ENCODE measurements around the gene SNX9. TPM values are rescaled to one million over a fixed set of nuclear protein-coding genes. Genes with fewer than 3 reads are reported as not detected.

The SNX9 gene
- total and polyA plus RNA-seq, 10 of the 15 experiments (the other 5 are each of a cell fraction or from before 2014, with no cell fraction given), result 0.03 to 2.0 (median 0.37) TPM

GRCh38 chr6:157823528-157824370, 703 bp downstream of the SNX9 start (continued):
- TF ChIP-seq, protein P1, sequence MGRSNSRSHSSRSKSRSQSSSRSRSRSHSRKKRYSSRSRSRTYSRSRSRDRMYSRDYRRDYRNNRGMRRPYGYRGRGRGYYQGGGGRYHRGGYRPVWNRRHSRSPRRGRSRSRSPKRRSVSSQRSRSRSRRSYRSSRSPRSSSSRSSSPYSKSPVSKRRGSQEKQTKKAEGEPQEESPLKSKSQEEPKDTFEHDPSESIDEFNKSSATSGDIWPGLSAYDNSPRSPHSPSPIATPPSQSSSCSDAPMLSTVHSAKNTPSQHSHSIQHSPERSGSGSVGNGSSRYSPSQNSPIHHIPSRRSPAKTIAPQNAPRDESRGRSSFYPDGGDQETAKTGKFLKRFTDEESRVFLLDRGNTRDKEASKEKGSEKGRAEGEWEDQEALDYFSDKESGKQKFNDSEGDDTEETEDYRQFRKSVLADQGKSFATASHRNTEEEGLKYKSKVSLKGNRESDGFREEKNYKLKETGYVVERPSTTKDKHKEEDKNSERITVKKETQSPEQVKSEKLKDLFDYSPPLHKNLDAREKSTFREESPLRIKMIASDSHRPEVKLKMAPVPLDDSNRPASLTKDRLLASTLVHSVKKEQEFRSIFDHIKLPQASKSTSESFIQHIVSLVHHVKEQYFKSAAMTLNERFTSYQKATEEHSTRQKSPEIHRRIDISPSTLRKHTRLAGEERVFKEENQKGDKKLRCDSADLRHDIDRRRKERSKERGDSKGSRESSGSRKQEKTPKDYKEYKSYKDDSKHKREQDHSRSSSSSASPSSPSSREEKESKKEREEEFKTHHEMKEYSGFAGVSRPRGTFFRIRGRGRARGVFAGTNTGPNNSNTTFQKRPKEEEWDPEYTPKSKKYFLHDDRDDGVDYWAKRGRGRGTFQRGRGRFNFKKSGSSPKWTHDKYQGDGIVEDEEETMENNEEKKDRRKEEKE (IDR thresholded peaks at IDR 0.05), result no peak
- TF ChIP-seq, protein P2, sequence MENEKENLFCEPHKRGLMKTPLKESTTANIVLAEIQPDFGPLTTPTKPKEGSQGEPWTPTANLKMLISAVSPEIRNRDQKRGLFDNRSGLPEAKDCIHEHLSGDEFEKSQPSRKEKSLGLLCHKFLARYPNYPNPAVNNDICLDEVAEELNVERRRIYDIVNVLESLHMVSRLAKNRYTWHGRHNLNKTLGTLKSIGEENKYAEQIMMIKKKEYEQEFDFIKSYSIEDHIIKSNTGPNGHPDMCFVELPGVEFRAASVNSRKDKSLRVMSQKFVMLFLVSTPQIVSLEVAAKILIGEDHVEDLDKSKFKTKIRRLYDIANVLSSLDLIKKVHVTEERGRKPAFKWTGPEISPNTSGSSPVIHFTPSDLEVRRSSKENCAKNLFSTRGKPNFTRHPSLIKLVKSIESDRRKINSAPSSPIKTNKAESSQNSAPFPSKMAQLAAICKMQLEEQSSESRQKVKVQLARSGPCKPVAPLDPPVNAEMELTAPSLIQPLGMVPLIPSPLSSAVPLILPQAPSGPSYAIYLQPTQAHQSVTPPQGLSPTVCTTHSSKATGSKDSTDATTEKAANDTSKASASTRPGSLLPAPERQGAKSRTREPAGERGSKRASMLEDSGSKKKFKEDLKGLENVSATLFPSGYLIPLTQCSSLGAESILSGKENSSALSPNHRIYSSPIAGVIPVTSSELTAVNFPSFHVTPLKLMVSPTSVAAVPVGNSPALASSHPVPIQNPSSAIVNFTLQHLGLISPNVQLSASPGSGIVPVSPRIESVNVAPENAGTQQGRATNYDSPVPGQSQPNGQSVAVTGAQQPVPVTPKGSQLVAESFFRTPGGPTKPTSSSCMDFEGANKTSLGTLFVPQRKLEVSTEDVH (IDR thresholded peaks at IDR 0.05; ENCODE audit: low read depth, partially characterized antibody), result no peak
- no peak; the same call in 1 of the 2 replicates for TF ChIP-seq CHD2 (IDR thresholded peaks at IDR 0.05; ENCODE audit: borderline replicate concordance, low read depth, low read length)
- no peak for TF ChIP-seq TCF12 (IDR thresholded peaks at IDR 0.05; ENCODE audit: low read depth, low read length)
- TF ChIP-seq ZZZ3 (IDR thresholded peaks at IDR 0.05; ENCODE audit: control insufficient read depth, insufficient read length, low read depth), result no peak
- TF ChIP-seq SMAD1 (IDR thresholded peaks at IDR 0.05; ENCODE audit: low read depth, partially characterized antibody), result no peak
- TF ChIP-seq SMAD5 (IDR thresholded peaks at IDR 0.05; ENCODE audit: low read depth), result no peak
- peak; percentile 72 for TF ChIP-seq KLF5 (IDR thresholded peaks at IDR 0.05; ENCODE audit: partially characterized antibody)
- TF ChIP-seq HDGF (IDR thresholded peaks at IDR 0.05), result no peak
- no peak for TF ChIP-seq SREBF1 (IDR thresholded peaks at IDR 0.05; ENCODE audit: low read length)
- no peak for TF ChIP-seq HCFC1 (IDR thresholded peaks at IDR 0.05; ENCODE audit: low read length)
- TF ChIP-seq NRF1 (conservative IDR thresholded peaks at IDR 0.05; ENCODE audit: low read depth, low read length), result no peak
- TF ChIP-seq RCOR1 (conservative IDR thresholded peaks at IDR 0.05; ENCODE audit: low read depth, low read length), result no peak
- TF ChIP-seq SIN3A (IDR thresholded peaks at IDR 0.05; ENCODE audit: low read depth, low read length), result no peak
- TF ChIP-seq POLR2AphosphoS5 (IDR thresholded peaks at IDR 0.05; ENCODE audit: low read length), result peak; percentile 30; the same call in 1 of the 2 replicates
- TF ChIP-seq ZNF384 (IDR thresholded peaks at IDR 0.05; ENCODE audit: borderline replicate concordance, low read depth, low read length), result no peak; the same call in 1 of the 2 replicates
- TF ChIP-seq, protein P3, sequence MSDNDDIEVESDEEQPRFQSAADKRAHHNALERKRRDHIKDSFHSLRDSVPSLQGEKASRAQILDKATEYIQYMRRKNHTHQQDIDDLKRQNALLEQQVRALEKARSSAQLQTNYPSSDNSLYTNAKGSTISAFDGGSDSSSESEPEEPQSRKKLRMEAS (IDR thresholded peaks at IDR 0.05; ENCODE audit: low read depth, low read length), result no peak
- TF ChIP-seq BMI1 (IDR thresholded peaks at IDR 0.05; ENCODE audit: borderline replicate concordance), result peak; percentile 60; the same call in 1 of the 2 replicates
- TF ChIP-seq PRDM15 (CRISPR knock-in tag; IDR thresholded peaks at IDR 0.05), result no peak
- TF ChIP-seq TBL1XR1 (IDR thresholded peaks at IDR 0.05; ENCODE audit: low read depth, low read length), result 0 out of 2 replicates have a peak, but pooled peaks have one; percentile 14
